NCI-H1694 (cell line): ENCODE measurements around the gene PNMA6E.

Experiments
- DNase-seq: peaks from one replicate; lab custom pipeline; 2025; lab: John Stamatoyannopoulos, UW

Gene PNMA6E

DNA sequence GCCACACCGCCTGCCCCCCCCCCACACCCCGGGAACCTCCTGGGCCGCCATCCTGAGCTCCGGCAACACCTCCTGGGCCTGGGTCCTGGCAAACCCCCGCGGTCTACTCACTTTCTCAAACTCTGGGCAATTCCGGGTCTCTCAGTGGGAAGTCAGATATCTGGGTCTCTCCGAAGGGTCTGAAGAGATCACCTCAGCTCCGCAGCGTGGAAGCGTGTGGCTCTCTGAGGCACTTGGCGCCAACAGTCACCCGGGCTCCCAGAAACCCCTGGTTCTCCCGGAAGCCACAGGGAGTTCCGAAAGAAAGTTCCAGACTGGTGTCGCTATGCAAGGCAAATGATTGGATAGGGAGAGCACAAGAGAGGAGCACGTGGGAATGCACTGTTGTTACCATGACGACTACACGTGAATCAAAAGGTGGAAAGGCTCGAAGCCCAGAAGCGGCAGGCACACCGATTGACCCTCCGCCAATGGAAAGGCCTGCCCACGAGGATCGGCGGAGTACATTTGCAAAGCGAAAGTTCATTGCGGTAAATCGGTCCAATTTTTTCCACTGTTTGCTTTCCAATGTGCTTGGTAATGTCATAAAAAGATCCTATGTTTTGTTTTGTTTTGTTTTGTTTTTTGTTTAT is at the start of gene PNMA6E:
TSS of gene PNMA6E (minus strand) at position 218 of the 632 bp plus-strand sequence. CDS start 2,501 bp downstream, outside the sequence.
- DNase-seq = no peak

DNA sequence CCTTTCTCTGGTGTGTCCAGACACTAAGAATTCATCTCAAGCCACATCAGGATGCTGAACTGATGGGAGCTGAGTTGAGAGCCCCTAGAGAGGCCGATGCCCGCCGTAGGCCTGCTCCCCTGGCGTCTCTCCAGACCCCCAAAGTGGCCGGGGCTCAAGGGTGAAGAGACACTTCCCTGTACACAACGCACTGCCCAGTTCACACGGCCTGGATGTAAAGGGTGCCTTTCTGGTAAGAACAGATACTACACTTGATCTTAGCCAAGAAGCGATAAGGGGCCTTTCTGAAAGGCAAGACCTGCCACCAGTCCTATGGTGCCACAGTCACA is 49.8 kb upstream of the PNMA6E start:
- no peak for DNase-seq

DNA sequence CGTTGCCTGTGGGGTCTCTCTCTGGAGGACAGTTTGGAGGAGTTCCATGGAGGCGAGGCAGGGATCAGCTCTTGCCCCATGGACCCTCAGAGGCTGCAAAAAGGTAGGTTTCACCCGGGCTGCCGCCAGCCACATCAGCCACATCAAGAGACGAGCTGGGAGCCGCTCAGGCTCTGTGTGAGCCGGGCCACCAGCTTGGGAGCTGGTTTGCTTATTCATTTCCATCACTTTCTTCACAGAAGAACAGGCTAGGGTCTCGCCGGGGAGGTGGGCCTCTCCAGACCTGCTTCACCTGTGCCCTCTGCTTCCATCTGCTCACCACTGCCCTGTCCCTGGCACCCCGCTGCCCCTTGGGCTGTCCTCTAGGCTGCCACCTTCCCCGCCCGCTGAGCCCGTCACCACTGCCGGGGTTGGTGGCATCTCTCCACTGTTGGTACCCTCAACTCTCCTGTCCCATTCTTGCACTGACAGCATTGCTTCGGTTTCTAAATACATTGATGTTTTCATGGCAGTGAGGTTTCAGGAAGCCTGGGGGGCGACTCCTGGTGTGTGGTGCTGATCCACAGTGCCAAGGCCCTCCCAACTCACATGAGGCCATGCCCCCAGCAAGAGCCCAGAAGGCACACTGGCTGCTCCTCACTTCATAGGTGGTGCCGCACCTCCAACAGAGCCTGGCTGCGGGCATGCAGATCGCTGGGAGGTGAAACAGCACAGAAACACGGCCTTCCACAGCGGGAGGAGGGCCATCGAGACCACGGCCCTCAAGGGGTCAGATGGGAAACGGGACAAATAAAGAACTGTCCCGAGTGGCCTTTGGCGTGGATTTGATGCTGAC is 49.2 kb upstream of the PNMA6E start:
- no peak for DNase-seq

DNA sequence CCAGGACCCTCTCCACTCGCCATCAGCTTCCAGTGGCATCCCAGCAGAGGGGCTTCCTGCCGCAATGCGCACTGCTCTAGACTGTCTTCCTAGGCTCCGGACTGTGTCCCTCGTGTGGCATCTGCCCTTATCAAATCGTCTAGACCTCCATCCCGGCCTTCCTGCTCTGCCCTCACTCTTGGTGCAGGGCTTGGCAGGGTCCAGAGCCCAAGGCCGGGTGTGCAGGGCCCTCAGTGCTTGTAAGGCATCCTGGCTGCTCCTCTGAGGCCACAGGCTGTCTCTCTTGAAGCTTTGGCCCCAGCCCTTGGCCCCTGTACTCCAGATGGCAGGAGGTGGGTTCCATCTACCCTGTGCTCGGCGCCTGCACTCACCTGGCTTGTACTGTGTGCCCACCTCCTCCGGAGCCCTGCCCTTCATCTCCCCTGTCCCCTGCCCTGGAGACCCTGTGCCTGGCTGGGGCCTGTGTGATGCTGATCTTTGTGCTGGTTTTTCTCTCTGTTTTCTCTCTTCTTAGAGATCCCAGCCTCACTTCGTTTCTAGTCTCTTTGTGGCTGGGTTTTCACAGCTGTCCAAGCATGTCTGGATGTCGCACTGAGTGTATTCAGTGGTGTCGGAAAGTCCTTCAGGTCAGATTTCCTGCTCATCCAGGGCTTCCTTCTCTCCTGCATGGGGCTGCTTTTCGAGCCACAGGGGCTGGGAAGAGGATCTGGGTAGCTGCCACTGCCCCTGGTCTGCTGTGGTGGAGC is 48.4 kb upstream of the PNMA6E start:
- no peak for DNase-seq

DNA sequence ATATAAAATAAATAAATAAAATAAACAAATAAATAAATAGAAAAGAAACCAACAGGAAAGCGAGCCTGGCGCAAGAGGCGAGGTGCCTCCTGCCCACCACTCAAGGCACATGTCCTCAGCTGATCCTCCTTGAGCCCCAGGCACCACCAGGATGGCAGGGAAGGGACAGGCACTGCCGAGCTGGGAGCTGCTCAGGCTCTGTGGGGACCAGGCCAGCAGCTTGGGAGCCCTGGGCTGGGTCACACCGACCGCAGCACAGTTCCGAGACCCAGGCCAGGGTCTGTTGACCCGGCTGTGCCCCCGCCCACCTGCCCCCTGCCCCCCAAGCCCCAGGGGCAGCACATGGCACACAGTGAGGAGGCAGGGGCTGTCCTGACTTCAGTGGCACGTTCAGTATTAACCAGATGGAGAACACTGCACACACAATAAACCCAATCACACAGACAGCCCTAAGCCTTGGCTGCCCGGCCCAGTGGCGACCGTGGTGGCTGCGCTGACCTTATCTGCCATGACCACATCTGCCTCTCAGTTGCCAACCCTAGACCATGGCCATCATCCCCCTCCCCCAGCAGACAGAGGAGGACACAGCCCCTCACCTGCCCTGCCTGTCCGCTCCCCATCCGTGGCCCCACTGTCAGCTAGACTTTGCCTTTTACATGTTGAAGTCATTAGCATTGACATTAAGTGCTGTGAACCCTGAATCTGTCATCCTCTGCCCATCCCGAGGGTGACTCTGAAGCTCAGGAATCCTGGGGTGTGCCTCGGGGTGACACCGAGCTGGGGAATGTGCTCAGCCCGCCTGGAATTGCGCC is 47.6 kb upstream of the PNMA6E start:
- no peak for DNase-seq

DNA sequence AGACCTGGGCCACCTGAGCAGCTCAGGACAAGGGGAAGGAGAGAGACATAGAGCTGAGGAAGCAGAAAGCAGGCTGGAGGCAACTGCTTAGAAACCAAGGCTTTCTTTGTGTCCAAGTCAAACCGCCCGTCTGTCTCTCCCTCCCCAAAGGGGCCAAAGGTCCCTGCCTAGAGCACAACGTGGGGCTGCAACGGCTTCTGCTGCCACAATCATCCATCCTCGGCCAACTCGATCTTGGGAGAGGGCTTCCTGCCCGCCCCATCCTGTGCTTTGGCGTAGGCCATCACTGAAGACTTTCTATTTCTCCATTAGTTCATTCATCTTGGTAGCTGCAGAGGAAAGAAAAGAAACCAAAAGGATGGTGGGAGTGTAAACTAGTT is 46.4 kb upstream of the PNMA6E start:
- DNase-seq = no peak

DNA sequence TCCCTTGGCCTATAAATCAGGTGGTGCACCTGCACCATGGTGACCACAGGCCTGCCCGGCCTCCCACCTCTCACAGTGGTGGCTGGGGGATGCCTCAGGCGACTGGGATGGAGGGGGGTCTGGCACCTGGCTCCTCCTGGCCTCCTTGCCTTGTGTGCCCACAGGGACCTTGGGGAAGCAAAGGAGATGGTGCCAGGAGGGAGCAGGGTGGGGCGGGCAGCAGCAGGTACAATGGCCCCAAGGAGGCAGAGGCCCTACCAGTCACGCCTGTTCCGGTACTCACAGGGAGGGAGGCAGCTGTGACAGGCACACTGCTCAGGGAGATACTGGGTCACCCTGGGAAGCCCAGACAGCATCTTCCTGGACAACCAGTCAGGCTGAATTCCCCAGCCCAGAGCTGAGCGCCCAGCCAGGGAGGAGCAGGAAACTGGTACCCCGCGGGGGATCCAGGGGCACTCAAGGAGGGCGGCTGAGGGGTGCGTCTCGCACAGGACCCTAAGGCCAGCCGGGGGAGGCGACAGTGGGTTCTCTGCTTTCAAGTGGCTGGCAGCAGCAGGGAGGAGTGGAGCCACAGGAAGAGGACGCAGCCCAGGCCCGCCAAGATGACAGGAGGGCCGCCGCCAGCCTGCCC is 45.9 kb upstream of the PNMA6E start:
- no peak for DNase-seq

DNA sequence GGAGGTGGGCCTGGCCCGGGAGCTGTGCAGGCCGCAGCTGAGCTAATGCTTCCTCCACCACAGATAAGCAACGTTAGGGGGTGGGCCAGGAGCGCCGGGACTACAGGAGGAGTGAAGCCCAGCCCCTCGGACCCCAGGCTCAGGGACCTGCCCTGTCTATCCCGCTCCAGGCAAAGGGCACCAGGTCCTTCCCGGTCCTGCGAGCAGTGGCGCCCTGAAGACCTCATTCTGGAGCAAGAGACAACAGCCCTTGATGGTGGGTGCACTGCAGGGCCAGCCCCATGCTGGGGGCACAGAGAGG is 45.4 kb upstream of the PNMA6E start:
- no peak for DNase-seq

DNA sequence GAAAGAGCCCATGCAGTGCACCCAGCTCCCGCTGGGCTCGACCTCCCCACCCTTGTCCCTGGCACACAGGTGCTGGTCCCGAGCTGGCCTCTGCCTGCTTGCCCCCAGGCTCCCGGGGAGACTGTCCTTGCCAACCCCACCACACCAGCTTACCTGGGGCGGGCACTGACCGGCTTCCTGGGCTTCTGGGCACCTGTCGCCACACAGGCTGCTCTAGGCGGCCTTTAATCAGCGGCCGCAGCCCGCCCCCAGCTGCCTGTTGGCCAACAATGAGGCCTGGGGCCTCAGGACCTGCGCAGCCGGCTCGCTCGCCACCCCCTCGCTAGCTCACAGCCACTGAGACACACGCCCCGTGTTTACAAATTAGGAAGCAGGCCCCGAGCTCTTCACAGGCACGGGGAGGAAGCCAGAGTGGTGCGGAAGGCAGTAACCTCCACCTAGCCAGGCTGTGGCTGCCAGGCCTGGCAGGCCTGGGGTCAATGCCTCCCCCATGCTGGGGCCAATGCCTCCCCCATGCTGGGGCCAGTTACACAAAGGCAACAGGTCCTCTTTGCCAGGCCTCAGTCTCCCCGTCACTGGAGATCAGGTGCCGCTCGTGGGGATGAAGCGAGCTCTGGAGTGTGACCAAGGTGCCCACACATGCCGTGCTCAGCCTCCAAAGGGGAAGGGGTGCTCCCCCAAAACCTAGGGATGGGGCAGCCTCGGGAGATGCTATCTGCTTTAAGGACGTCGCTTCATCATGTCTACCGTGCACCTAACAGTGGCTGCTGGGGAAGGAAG is 44.9 kb upstream of the PNMA6E start, which contains the start of gene TREX2:
TSS of gene TREX2 (minus strand) at position 201 of the 780 bp plus-strand sequence. CDS start 626 bp downstream, outside the sequence.
- no peak for DNase-seq

DNA sequence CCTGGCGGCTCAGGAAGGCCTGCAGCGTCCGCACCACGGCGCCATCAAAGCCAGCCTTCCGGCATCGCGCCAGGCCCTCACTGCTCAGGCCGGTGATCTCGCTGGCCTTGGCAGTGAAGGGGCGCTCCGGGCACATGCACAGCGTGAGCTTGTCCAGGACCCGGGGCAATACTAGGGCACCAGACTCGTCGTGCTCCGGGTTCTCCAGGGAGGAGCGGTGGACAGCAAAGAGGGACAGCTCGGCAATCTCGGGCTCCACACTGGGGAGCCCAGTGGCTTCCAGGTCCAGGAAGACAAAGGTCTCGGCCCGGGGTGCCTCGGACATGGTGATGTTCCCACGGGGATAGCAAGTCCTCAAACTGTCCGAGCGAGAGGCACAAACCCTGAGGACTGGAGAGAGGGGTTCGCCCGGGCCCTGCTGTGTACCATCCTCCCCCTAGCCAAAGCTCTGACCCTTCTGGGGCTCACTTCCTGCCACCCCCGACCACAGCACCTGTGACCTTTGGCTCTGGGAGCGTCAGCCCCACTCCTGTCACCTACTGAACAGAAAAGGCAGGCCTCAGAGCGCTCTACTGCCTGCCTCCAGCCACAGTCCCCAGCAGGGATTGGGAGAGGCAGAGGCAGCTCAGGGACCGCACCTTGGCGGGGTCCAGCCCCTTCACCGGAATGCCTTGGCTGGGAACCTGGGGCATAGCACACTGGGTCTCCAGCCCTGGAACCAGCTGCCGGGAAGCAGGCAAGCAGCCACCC is 44.1 kb upstream of the PNMA6E start:
- DNase-seq = no peak

DNA sequence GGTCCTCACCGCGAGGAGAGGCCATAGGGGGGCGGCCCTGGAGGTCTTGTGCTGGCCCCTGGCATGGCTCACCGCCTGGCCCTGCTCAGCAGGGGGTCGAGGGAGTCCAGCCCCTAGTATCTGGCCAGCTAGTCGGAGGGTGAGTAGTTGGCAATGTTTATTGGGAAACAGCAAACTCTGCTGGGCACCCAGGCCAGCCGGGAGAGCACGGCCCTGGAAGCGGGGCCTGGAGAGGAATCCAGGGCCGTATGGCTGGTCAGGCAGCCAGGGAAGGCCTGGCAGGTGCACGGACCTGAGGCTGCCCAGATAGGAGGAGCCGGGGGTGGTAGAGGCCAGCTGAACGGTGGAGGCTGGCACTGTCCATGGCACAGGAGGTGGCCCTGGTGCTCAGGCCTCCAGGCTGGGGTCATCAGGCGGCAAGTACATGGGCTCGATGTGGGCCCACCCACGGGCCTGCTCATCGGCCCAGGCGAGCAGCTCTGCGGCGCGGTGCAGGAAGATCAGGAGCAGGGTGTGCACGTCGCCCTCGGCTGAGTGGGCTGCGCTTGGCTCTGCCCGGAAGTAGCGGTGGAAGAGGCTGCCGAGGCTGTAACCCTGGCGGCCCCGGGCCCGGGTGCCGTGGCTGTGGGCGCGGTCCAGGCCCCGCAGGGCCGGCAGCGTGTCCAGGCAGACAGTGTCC is 43.3 kb upstream of the PNMA6E start:
- DNase-seq = no peak

DNA sequence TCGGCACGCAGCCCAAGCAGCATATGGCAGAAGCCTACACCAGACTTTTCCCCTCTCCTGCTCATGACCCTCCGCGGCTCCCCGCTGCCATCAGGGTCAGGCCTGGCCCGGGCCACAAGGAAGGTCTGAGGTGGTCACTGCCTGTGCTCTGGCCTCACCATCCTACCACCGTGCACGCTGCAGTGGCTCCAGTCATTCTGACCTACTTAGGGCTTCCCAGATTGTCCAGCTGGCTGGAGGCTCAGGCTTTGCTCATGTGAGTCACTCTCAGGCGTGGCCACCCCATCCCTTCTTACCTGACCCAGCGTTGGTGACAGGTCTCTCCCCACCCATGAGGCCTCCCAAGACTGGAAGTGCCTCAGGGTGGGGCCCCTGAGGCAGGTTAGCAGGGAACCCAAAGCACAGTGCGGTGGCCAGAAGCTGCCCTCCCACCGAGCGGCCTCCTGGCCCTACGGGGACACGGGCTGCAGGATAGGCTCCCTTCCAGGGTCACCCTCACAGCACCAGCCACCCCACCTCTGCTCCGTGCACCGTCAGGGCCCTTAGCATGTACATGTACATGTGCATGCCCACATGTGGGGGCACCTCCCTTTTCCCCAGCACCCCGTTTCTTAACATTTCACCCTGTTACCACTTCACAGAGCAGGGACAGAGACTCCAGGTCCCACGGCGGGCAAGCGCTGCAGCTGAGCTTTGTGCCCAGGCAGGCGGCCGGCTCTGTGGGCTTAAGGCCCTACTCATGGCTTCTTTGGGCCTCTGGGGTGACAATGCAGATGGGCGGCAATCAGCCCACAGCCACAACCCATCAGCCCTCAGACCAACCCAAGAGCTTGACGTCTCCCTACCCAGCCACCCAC is 42.6 kb upstream of the PNMA6E start:
- DNase-seq = no peak

DNA sequence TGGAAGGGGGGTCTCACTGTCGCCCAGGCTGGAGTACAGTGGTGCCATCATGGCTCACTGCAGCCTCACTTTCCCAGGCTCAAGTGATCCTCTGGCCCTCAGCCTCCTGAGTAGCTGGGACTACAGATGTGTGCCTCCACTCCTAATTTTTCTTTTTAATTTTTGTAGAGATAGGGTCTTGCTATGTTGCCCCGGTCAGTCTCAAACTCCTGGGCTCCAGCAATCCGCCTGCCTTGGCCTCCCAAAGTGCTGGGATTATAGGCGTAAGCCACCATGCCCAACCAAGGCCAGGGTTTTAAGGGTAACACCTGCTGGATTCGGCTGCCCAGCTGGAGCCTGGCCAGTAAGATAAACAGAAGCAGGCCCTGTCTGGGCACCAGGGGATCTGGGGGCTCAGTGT is 41.3 kb upstream of the PNMA6E start:
- no peak for DNase-seq

DNA sequence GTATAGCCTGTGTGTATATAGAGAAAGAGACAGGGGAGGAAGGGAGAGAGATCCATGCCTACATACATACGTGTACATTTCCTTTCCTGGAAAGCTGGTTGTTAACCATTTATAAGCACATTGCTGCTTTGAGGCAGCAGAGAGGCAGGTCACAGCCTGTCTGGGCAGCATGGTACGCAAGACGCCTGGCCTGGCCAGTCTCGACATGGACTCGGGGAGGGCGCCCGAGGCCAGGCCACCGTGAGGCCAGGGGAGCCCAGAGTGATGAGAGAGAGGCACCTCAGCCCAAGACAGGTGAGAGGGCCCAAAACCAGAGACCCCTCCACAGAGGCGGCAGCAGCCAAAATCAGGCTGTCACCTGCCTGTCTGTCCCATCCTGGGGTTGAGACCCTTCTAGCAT is 40.8 kb upstream of the PNMA6E start:
- no peak for DNase-seq

DNA sequence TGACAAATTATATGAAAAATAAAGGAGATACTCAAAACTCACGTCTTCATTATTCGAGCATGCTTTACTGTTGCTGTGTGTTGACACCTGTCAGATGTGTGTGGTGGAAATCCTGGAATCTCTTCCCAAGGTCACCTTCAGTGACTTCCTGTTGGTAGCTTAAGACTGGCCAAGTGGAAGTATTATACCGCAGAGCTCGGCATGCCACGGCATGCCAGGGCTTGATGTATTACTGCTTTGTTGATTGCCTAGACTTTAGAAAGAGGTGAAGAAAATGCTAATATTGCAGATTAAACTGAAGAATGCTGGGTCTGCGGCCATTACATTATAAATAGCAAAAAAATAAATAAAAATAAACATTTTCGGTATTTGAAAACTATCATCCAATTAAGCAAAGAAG is 40.1 kb upstream of the PNMA6E start:
- no peak for DNase-seq

DNA sequence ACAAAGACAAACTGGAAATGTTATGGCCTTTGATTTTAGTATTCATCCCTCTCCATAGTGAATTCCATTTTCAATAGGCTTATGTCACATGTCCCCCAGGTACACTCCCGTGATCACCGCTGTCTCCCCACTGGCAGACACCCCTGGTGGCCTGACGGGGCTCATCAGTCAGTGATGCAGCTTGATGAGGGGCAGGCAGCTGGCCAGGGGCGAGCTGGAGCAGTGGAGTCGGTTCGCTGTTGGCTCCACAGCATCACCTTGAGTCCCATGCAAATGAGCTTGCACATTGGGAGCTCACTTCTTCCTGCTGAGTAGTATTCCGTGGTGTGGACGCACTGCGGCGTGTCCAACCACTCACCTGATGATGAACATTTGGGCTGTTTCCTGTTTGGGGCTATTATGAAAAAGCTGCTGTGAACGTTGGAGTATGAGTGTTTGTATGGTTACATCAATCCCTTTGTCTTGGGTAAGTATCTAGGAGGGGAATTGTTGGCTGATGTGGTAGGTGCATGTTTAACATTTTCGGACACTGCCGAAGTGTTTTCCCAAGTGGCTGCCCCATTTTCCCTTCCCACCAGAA is 39.5 kb upstream of the PNMA6E start:
- no peak for DNase-seq

DNA sequence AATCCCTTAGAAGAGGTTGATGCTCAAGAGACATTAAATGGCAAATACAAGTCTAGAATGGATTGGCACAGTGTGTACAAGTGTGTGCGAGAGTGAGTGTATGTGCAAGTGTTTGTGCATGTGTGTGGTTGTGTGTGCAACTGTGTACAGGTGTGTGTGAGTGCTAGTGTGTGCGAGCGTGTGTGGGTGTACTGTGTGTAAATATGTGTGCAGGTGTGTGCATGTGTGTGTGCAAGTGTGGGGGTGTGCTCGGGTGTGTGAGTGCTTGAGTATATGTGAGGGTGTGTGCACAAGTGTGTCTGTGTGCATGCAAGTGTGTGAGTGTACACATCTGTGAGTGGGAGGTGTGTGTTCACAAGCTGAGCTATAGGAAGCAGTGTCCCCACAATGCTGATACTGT is 38.8 kb upstream of the PNMA6E start:
- DNase-seq = no peak

DNA sequence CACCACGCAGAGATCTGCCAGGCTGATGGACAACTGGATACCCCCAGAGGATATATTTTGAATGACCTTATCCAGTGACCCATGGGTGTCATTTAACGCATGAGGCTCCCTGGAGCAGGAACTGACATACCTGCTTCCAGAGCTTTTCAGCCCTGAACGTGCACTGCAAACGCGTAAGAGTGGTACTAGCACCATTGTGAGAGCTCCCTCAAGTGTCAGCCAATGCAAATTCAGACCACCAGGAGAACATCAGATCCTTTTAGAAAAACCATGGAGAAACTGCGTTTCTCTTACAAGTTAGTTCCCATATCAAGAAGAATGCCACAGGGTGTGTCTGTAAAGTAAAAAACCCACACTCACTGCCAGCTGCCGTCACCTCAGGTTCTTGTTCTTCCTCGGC is 37.4 kb upstream of the PNMA6E start:
- peak; percentile 26 for DNase-seq
